Measurements from ENCODE around the gene SGTA.
"Not testable (repeated sequence)": the region's sequence is repeated elsewhere in the genome, so short reads cannot be mapped to it uniquely, and the experiment has no call there.

Gene SGTA

GRCh38 chr19:2716722-2717637 is 66.1 kb downstream of the SGTA start:
- H3K27ac ChIP-seq, result no peak overlapping the region
- TF ChIP-seq CTCF (IDR thresholded peaks at IDR 0.05) (no peak), ZFX (IDR thresholded peaks at IDR 0.05; ENCODE audit: borderline replicate concordance) (no peak)

DNA sequence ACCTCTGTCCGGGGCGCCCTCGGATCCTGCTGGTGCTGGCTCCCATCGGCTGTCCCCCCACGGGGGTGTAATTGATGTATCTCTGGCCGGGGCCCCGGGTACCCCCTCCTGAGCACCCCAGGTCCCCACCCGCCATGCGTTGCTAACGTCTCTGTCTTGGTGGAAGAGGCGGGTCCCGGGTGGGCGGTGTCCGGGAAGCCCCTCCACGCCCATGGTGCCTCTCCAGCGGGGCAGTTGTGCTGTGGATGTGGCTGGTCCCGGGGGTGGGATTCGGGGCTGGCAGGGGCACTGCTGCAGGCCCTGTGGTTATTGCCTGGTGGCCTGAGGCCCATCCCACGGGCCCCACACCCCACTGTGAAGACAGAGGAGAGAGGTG is 66.8 kb downstream of the SGTA start:
- H3K27ac ChIP-seq, result no peak overlapping the region
- TF ChIP-seq CTCF (IDR thresholded peaks at IDR 0.05) (no peak), ZFX (IDR thresholded peaks at IDR 0.05; ENCODE audit: borderline replicate concordance) (no peak)

DNA sequence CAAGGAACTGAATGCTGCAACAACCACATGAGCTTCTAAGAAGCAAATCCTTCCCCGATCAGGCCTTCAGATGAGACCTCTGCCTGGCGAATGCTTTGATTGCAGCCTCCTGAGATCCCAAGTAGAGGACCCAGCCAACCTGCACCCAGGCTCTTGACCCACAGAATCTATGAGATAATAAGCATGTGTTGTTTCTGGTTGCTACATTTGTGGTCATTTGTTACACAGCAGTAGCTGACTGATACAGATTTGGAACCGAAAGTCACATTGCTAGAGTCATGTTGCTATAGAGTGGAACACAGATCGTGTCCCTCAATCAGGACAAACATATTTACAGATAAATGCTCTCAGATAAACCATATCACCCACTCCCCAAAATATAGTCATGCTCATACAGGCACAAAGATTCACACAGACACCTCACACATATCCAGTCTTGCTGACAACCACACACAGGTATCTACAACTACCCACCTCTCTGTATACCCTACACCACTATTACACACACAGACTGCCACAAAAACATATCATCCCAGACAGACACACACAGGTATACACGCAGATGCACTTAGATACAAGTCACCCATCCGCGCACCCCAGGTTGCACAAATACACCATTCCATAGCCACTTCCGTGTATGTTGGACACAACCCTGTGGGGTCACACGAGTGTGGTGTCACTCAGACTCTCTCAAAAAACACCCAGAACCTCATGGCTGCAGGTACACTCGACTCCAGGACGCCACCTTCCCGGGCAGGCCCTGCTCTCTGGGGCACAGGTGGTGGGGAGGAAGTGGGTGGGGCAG is 67.4 kb downstream of the SGTA start:
- TF ChIP-seq CTCF (IDR thresholded peaks at IDR 0.05), result no peak
- TF ChIP-seq ZFX (IDR thresholded peaks at IDR 0.05; ENCODE audit: borderline replicate concordance), result no peak
- no peak overlapping the region for H3K27ac ChIP-seq

DNA sequence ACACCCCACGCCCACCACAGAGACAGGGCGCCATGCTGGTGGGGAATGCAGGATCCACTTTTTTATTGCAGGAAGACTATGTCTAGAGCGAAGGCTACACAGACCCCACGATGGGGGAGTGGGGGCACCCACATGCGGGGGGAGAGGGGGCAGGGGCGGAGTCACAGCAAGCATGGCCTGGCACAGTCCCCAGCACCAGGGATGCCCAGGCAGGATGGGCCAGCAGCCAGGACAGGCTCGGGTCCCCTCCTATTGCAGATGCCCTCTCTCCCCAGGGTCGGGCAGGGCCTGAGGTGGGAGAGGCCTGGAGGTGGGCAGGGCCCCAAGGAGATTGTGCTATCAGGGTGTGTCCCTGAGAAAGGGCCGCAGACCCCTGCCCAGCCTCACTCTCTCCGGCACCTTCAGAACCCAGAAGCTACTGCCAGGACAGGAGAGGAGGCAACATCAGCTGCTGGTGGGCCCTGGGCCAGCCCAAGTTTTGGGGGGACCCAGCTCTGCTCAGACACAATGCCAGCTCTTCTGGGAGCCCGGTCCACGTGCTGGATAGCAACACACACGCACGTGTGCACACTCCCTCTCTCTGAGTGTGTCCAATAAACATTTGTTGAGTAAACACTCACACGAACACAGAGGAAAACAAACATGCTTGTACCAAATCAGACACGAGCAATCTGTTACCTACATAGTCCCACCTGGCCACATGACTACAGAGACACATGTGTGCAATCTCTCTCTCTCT is 68.4 kb downstream of the SGTA start:
- no peak overlapping the region for H3K27ac ChIP-seq

DNA sequence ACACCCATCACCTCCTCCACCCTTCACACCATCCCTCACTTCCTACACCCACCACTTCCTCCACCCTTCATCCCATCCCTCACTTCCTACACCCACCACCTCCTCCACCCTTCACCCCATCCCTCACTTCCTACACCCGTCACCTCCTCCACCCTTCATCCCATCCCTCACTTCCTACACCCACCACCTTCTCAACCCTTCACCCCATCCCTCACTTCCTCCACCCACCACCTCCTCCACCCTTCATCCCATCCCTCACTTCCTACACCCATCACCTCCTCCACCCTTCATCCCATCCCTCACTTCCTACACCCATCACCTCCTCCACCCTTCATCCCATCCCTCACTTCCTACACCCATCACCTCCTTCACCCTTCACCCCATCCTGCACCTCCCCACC is 69.0 kb downstream of the SGTA start:
- H3K27ac ChIP-seq, result not testable (repeated sequence)

More for the DNA sequence above, 68.4 kb downstream of the SGTA start:
- TF ChIP-seq CTCF (IDR thresholded peaks at IDR 0.05) (no peak), ZFX (IDR thresholded peaks at IDR 0.05; ENCODE audit: borderline replicate concordance) (no peak)

DNA sequence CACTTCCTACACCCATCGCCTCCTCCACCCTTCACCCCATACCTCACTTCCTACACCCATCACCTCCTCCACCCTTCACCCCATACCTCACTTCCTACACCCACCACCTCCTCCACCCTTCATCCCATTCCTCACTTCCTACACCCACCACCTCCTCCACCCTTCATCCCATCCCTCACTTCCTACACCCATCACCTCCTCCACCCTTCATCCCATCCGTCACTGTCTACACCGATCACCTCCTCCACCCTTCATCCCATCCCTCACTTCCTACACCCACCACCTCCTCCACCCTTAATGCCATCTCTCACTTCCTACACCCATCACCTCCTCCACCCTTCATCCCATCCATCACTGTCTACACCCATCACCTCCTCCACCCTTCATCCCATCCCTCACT is 69.9 kb downstream of the SGTA start:
- H3K27ac ChIP-seq, result not testable (repeated sequence)

DNA sequence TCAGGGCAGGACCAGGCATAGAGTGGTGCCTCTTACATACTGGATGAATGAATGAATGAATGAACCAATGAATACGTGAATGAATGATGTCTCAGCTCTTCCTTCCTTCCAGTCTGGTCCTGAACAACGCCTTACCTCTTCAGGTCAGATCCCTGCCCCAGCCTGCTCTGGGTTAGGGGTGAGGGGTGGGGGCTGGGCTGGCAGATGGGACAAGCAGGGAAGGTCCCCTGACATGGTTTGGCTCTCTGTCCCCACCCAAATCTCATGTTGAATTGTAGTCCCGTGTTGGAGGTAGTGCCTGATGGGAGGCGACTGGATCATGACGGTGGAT is 71.2 kb downstream of the SGTA start:
- no peak overlapping the region for H3K27ac ChIP-seq

More for the DNA sequence above, 71.2 kb downstream of the SGTA start:
- TF ChIP-seq CTCF (IDR thresholded peaks at IDR 0.05), result no peak
- no peak for TF ChIP-seq ZFX (IDR thresholded peaks at IDR 0.05; ENCODE audit: borderline replicate concordance)
